ENCODE results near the gene TMEM141. TPM values are rescaled to one million over a fixed set of nuclear protein-coding genes. Genes with fewer than 3 reads are reported as not detected.
A peak's percentile ranks its signal among the peaks of the same experiment; 100 is the strongest.
"Not testable (repeated sequence)": the region's sequence is repeated elsewhere in the genome, so short reads cannot be mapped to it uniquely, and the experiment has no call there.

Gene TMEM141
- total RNA-seq, 1 experiment from 2014 or later: 20.5 TPM

DNA sequence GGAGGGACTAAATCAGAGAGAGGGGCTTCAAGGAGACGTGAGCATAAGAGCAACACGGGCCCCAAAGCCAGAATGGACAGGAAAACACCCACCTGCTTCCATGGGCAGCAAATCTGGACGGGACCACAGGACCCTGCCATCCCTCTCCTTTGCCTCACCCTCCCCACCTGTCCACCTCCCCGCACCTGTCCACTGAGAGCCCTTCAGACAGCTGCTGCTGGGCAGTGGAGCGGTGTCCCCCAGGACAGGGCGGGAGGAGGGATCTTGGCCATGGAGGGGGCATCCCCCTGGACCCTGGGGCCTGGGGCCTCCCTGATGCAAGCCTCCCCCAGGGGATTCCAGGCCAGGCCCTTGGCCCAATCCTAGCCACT is 7.5 kb downstream of the TMEM141 start:
- no peak for DNase-seq
- Histone ChIP-seq H3K27me3 (ENCODE audit: low read length) (no peaks in the 10 kb centered on the region), H3K9me2 (replicated peaks; ENCODE audit: insufficient read depth, low read length) (no peaks in the 10 kb centered on the region), H3K4me3 (ENCODE audit: low read length) (no peak overlapping the region), H3K4me2 (ENCODE audit: low read depth, low read length, poor library complexity, severe bottlenecking) (no peak overlapping the region), H4K20me1 (ENCODE audit: insufficient read depth, low read depth, low read length) (0 out of 2 replicates have a peak, but pooled peaks cover 8% of the 10 kb centered on the region), H3K4me1 (ENCODE audit: low read length) (peaks cover 51% of the 10 kb centered on the region), H3K9me3 (ENCODE audit: low read length) (no peaks in the 10 kb centered on the region), H3K9ac (ENCODE audit: low read length) (no peak overlapping the region), H2AFZ (ENCODE audit: low read length) (no peak overlapping the region), H3K79me2 (ENCODE audit: low read length) (no peaks in the 10 kb centered on the region), H3K27ac (ENCODE audit: low read length) (no peak overlapping the region), H3K36me3 (ENCODE audit: insufficient read depth, low read length) (no peaks in the 10 kb centered on the region)

GRCh38 chr9:136799079-136799853 is 8.1 kb downstream of the TMEM141 start:
- peak; percentile 48 for DNase-seq
- Histone ChIP-seq H3K36me3 (ENCODE audit: insufficient read depth, low read length) (no peaks in the 10 kb centered on the region), H3K27me3 (ENCODE audit: low read length) (no peaks in the 10 kb centered on the region), H3K4me3 (ENCODE audit: low read length) (peak overlapping the region; percentile 43), H2AFZ (ENCODE audit: low read length) (no peak overlapping the region), H3K9ac (ENCODE audit: low read length) (peak overlapping the region; percentile 42), H4K20me1 (ENCODE audit: insufficient read depth, low read depth, low read length) (0 out of 2 replicates have a peak, but pooled peaks cover 8% of the 10 kb centered on the region), H3K9me3 (ENCODE audit: low read length) (no peaks in the 10 kb centered on the region), H3K4me1 (ENCODE audit: low read length) (peaks cover 51% of the 10 kb centered on the region), H3K27ac (ENCODE audit: low read length) (no peak overlapping the region), H3K79me2 (ENCODE audit: low read length) (no peaks in the 10 kb centered on the region), H3K4me2 (ENCODE audit: low read depth, low read length, poor library complexity, severe bottlenecking) (peak overlapping the region; percentile 63), H3K9me2 (replicated peaks; ENCODE audit: insufficient read depth, low read length) (no peaks in the 10 kb centered on the region)

GRCh38 chr9:136799854-136800657 is 8.9 kb downstream of the TMEM141 start:
- no peaks in the 10 kb centered on the region for H3K27me3 ChIP-seq (ENCODE audit: low read length)
- DNase-seq: peak; percentile 83
- no peaks in the 10 kb centered on the region for H3K9me2 ChIP-seq (replicated peaks; ENCODE audit: insufficient read depth, low read length)
- H4K20me1 ChIP-seq (ENCODE audit: insufficient read depth, low read depth, low read length): 0 out of 2 replicates have a peak, but pooled peaks cover 8% of the 10 kb centered on the region
- peak overlapping the region; percentile 42 for H3K9ac ChIP-seq (ENCODE audit: low read length)
- peaks cover 44% of the 10 kb centered on the region for H3K4me1 ChIP-seq (ENCODE audit: low read length)
- no peak overlapping the region for H2AFZ ChIP-seq (ENCODE audit: low read length)
- H3K27ac ChIP-seq (ENCODE audit: low read length): no peak overlapping the region
- H3K4me2 ChIP-seq (ENCODE audit: low read depth, low read length, poor library complexity, severe bottlenecking): peak overlapping the region; percentile 63
- H3K9me3 ChIP-seq (ENCODE audit: low read length): no peaks in the 10 kb centered on the region
- H3K36me3 ChIP-seq (ENCODE audit: insufficient read depth, low read length): no peaks in the 10 kb centered on the region
- H3K79me2 ChIP-seq (ENCODE audit: low read length): no peaks in the 10 kb centered on the region
- H3K4me3 ChIP-seq (ENCODE audit: low read length): peak overlapping the region; percentile 43

DNA sequence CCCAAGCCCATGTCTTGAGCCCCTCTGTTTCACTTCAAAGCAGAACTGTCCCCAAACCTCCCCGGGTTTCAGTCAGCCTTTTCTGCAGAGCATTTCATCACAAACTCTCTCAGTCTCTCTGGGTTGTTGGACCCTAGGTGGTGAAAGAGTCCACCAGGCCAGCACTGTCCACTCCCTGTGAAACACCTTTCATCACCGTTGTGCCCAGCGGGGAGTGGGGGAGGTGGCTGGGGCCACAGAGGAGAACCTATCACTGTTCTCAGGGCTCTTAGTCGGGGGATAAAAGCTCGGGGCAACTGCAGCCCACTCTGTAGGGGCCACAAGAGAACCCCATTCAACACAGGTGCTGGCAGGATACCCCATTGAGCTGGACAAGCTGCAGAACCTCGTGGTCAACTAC is 11.2 kb downstream of the TMEM141 start:
- Histone ChIP-seq H3K4me3 (ENCODE audit: low read length) (no peak overlapping the region), H3K4me2 (ENCODE audit: low read depth, low read length, poor library complexity, severe bottlenecking) (no peak overlapping the region), H3K9ac (ENCODE audit: low read length) (no peak overlapping the region), H3K9me2 (replicated peaks; ENCODE audit: insufficient read depth, low read length) (no peaks in the 10 kb centered on the region), H4K20me1 (ENCODE audit: insufficient read depth, low read depth, low read length) (0 out of 2 replicates have a peak, but pooled peaks cover 8% of the 10 kb centered on the region), H3K4me1 (ENCODE audit: low read length) (peaks cover 35% of the 10 kb centered on the region), H2AFZ (ENCODE audit: low read length) (no peak overlapping the region), H3K36me3 (ENCODE audit: insufficient read depth, low read length) (no peaks in the 10 kb centered on the region), H3K27ac (ENCODE audit: low read length) (no peak overlapping the region), H3K9me3 (ENCODE audit: low read length) (no peaks in the 10 kb centered on the region), H3K27me3 (ENCODE audit: low read length) (no peaks in the 10 kb centered on the region), H3K79me2 (ENCODE audit: low read length) (peaks cover 11% of the 10 kb centered on the region)
- DNase-seq: no peak

GRCh38 chr9:136803009-136803550 is 11.9 kb downstream of the TMEM141 start:
- not testable (repeated sequence) for H3K9ac ChIP-seq (ENCODE audit: low read length); H3K27me3 ChIP-seq (ENCODE audit: low read length); H3K27ac ChIP-seq (ENCODE audit: low read length); H2AFZ ChIP-seq (ENCODE audit: low read length); H4K20me1 ChIP-seq (ENCODE audit: insufficient read depth, low read depth, low read length); H3K9me3 ChIP-seq (ENCODE audit: low read length); H3K9me2 ChIP-seq (replicated peaks; ENCODE audit: insufficient read depth, low read length); DNase-seq; H3K4me3 ChIP-seq (ENCODE audit: low read length); H3K36me3 ChIP-seq (ENCODE audit: insufficient read depth, low read length); H3K4me2 ChIP-seq (ENCODE audit: low read depth, low read length, poor library complexity, severe bottlenecking)
- peaks cover 35% of the 10 kb centered on the region for H3K4me1 ChIP-seq (ENCODE audit: low read length)
- H3K79me2 ChIP-seq (ENCODE audit: low read length): peaks cover 15% of the 10 kb centered on the region

DNA sequence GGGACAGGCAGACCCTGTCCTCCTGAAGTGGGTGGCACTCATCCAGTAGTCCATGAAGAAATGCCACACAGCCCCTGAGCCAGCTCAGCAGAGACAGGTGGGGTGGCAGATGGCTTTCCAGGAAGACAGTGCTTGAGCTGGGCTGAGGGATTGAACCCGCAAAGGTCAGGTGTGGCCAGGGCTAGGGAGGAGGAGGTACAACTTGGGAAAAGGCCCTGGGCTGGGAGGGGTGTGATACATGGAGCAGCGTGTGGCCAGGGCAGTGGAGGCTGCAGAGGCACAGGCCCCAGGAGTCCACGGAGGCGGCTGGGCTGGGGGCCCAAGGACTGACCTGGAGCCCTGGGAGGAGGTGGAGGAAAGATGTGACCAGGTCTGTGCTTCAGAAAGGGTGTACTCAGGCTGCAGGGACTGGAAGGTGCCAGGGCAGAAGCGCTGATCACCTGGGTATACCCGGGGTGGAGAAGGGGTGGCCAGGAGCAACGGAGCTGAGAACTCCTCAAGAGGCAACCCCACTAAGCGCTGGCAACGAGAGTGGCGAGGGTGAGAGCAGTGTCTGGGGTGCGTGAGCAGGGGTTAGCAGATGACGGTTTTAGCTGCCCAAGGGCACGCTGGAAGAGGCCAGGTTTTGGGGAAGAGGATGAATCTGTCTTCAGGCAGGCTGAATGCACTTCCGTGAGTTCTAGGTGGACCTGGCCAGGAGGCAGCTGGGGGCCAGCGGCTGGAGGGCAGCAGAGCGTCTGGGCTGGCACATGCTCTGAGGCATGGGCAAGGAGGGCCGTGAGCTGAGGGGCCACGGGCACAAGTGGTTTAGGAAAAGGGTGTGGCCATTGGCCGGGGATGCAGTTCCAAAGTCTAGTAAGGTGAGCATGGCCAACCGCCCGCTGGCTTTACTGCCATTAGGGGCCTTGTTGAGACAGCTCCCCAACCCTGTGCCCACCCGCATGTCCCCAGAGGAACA is 12.7 kb downstream of the TMEM141 start:
- no peak overlapping the region for H3K4me3 ChIP-seq (ENCODE audit: low read length)
- H3K27ac ChIP-seq (ENCODE audit: low read length): no peak overlapping the region
- no peak for DNase-seq
- H3K4me1 ChIP-seq (ENCODE audit: low read length): peaks cover 35% of the 10 kb centered on the region
- no peaks in the 10 kb centered on the region for H3K9me3 ChIP-seq (ENCODE audit: low read length)
- H3K27me3 ChIP-seq (ENCODE audit: low read length): no peaks in the 10 kb centered on the region
- no peak overlapping the region for H3K9ac ChIP-seq (ENCODE audit: low read length)
- no peaks in the 10 kb centered on the region for H3K9me2 ChIP-seq (replicated peaks; ENCODE audit: insufficient read depth, low read length)
- H3K79me2 ChIP-seq (ENCODE audit: low read length): peaks cover 23% of the 10 kb centered on the region
- H2AFZ ChIP-seq (ENCODE audit: low read length): no peak overlapping the region
- no peaks in the 10 kb centered on the region for H3K36me3 ChIP-seq (ENCODE audit: insufficient read depth, low read length)
- H4K20me1 ChIP-seq (ENCODE audit: insufficient read depth, low read depth, low read length): 0 out of 2 replicates have a peak, but pooled peaks cover 8% of the 10 kb centered on the region
- no peak overlapping the region for H3K4me2 ChIP-seq (ENCODE audit: low read depth, low read length, poor library complexity, severe bottlenecking)

DNA sequence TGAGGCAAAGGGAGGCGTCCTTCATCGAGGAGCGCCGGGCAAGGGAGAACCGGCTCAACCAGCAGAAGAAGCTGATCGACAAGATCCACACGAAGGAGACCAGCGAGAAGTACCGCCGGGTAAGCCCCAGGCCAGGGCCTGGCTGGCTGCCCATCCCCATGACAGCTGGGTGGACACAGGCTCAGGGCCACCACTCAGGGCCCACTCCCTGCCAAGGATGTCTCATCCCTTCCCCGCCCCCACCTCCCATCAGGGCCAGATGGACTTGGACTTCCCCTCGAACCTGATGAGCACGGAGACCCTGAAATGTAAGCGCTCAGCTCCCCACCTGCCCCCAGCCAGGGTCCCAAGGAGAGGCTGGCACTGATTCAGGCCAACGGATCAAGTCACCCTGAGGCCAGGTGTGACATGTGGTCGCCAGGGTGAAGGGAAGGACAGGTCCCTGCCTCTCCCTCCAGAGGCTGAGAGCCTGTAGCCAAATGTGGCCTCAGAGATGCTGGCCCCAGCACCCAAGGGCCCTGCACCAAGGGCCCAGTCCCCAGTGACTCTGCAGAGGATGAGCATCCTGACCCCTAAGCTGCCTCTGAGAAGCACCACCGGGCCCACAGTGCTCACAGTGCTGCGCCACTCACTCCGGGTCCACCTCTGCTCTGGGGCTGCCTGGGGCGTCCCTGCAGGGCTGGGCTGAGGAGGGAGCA is 13.5 kb downstream of the TMEM141 start:
- no peak overlapping the region for H3K4me2 ChIP-seq (ENCODE audit: low read depth, low read length, poor library complexity, severe bottlenecking)
- H2AFZ ChIP-seq (ENCODE audit: low read length): no peak overlapping the region
- H3K9me2 ChIP-seq (replicated peaks; ENCODE audit: insufficient read depth, low read length): no peaks in the 10 kb centered on the region
- H3K9me3 ChIP-seq (ENCODE audit: low read length): no peaks in the 10 kb centered on the region
- H3K4me3 ChIP-seq (ENCODE audit: low read length): no peak overlapping the region
- no peak for DNase-seq
- peaks cover 31% of the 10 kb centered on the region for H3K79me2 ChIP-seq (ENCODE audit: low read length)
- peaks cover 3% of the 10 kb centered on the region; the same call in 1 of the 2 replicates for H3K36me3 ChIP-seq (ENCODE audit: insufficient read depth, low read length)
- no peaks in the 10 kb centered on the region for H3K27me3 ChIP-seq (ENCODE audit: low read length)
- H3K27ac ChIP-seq (ENCODE audit: low read length): no peak overlapping the region
- H3K4me1 ChIP-seq (ENCODE audit: low read length): peaks cover 39% of the 10 kb centered on the region
- H4K20me1 ChIP-seq (ENCODE audit: insufficient read depth, low read depth, low read length): 0 out of 2 replicates have a peak, but pooled peaks cover 8% of the 10 kb centered on the region
- H3K9ac ChIP-seq (ENCODE audit: low read length): no peak overlapping the region
